Subcutaneous abdominal adipose tissue (tissue), 5 donors: ENCODE measurements around the gene YARS1.
"Not testable (repeated sequence)": the region's sequence is repeated elsewhere in the genome, so short reads cannot be mapped to it uniquely, and the experiment has no call there.

Source experiments
- H3K27ac ChIP-seq: one replicate; pipeline ENCODE4 v1.7.0; 2013; ENCODE audit warnings: low read depth, mild to moderate bottlenecking, inconsistent platforms, low read length, moderate library complexity
- H3K27me3 ChIP-seq, 5 donors: one replicate each; pipeline ENCODE4 v1.7.0; 2013; ENCODE audit warnings: low read length in 5 of 5, inconsistent platforms in 1 of 5; ENCODE audit not compliant: control insufficient read depth in 5 of 5, insufficient read depth in 4 of 5
- H3K36me3 ChIP-seq, 5 donors: one replicate each; pipeline ENCODE4 v1.7.0; 2013; ENCODE audit warnings: low read length in 5 of 5; ENCODE audit not compliant: control insufficient read depth in 5 of 5, insufficient read depth in 5 of 5
- H3K4me1 ChIP-seq, 5 donors: one replicate each; pipeline ENCODE4 v1.7.0; 2013; ENCODE audit warnings: low read length in 5 of 5, mild to moderate bottlenecking in 3 of 5, moderate library complexity in 1 of 5; ENCODE audit not compliant: control insufficient read depth in 5 of 5, insufficient read depth in 5 of 5
- H3K4me3 ChIP-seq, 5 donors: one replicate each; pipeline ENCODE4 v1.7.0; 2013; ENCODE audit warnings: low read length in 5 of 5, low read depth in 1 of 5
- H3K9ac ChIP-seq, 5 donors: one replicate each; pipeline ENCODE4 v1.7.0; 2013; ENCODE audit warnings: low read length in 5 of 5, mild to moderate bottlenecking in 4 of 5, moderate library complexity in 3 of 5
- H3K9me3 ChIP-seq, 5 donors: one replicate each; pipeline ENCODE4 v1.7.0; 2013; ENCODE audit warnings: low read length in 5 of 5; ENCODE audit not compliant: control insufficient read depth in 5 of 5
- donor health status: healthy.
- donor health status: healthy.
- donor health status: healthy.
- donor health status: healthy.
- donor health status: healthy.

The YARS1 gene

GRCh38 chr1:32804460-32804859, 12.7 kb downstream of the YARS1 start:
- H3K9ac ChIP-seq, H3K27ac ChIP-seq, H3K4me1 ChIP-seq, H3K9me3 ChIP-seq, H3K27me3 ChIP-seq, H3K4me3 ChIP-seq: not testable (repeated sequence)
- peaks cover 17 to 57% (median 36%) of the 10 kb centered on the region in 5 donors for H3K36me3 ChIP-seq

- no peak overlapping the region for H3K9ac ChIP-seq
- no peak overlapping the region for H3K27ac ChIP-seq
- H3K27me3 ChIP-seq = no peaks in the 10 kb centered on the region
- H3K36me3 ChIP-seq = peaks cover 24 to 47% (median 30%) of the 10 kb centered on the region in 5 donors
- no peaks in the 10 kb centered on the region for H3K4me1 ChIP-seq
- H3K9me3 ChIP-seq = no peaks in the 10 kb centered on the region
- H3K4me3 ChIP-seq = no peak overlapping the region
Observed at GRCh38 chr1:32801096-32801715, 16.0 kb downstream of the YARS1 start.

- Histone ChIP-seq H3K9ac (no peak overlapping the region), H3K27me3 (no peaks in the 10 kb centered on the region), H3K4me1 (no peaks in the 10 kb centered on the region), H3K36me3 (peaks cover 19 to 53% (median 28%) of the 10 kb centered on the region in 5 donors), H3K4me3 (no peak overlapping the region), H3K27ac (no peak overlapping the region), H3K9me3 (no peaks in the 10 kb centered on the region)
Observed at GRCh38 chr1:32798679-32799416, 18.3 kb downstream of the YARS1 start.

DNA sequence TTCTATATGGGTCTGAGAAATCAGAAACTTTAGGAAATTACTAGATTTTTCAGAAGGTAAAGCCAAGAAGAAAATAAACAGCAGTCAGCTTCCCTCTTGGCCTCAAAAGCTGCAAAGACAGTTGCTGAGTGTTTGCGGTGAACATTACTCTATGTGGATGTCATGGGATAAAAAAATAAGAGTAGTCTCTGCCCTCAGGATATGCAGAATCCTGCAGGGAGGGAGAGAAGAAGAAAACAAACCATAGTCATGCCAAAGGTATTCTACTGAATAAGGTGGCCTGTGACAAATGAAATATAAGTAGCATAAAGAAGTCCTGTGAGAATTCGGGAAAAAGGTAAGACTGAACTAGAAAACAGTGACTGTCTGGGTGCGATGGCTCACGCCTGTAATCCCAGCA, 19.0 kb downstream of the YARS1 start:
- Histone ChIP-seq H3K4me3 (no peak overlapping the region), H3K36me3 (peaks cover 17 to 54% (median 29%) of the 10 kb centered on the region in 5 donors), H3K9me3 (no peaks in the 10 kb centered on the region), H3K4me1 (no peaks in the 10 kb centered on the region), H3K27ac (no peak overlapping the region), H3K9ac (no peak overlapping the region), H3K27me3 (no peaks in the 10 kb centered on the region)

DNA sequence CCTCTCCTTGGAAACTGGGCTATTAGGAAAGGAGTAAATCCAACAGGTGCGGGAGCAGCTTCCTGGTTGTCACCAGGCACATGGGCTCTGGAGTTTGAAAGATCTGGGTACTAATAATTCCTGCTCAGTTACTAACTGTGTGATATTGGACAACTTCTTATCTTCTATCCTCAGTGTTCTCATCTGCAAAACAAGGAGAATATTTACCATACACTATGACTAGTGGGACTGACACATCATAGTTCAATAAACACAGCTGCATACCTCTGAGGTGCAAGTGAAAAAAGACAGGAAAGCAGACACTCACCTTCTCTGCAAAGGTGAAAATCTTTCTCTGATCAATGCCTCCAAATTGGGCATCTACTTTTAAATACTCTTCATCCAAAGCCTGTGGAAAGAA, 19.7 kb downstream of the YARS1 start:
- Histone ChIP-seq H3K9me3 (no peaks in the 10 kb centered on the region), H3K36me3 (peaks cover 14 to 51% (median 31%) of the 10 kb centered on the region in 5 donors), H3K27me3 (no peaks in the 10 kb centered on the region), H3K4me1 (no peaks in the 10 kb centered on the region), H3K4me3 (no peak overlapping the region), H3K27ac (no peak overlapping the region), H3K9ac (no peak overlapping the region)

- peaks cover 17 to 54% (median 36%) of the 10 kb centered on the region in 5 donors for H3K36me3 ChIP-seq
- not testable (repeated sequence) for H3K4me1 ChIP-seq
Observed at GRCh38 chr1:32795763-32796162, 21.4 kb downstream of the YARS1 start.

GRCh38 chr1:32791881-32792280, 25.3 kb downstream of the YARS1 start:
- H3K36me3 ChIP-seq = peaks cover 6 to 59% (median 24%) of the 10 kb centered on the region in 5 donors
- H3K27ac ChIP-seq = no peak overlapping the region
- peaks cover 0 to under 1% (median 0%) of the 10 kb centered on the region in 5 donors for H3K4me1 ChIP-seq

More at GRCh38 chr1:32795763-32796162, 21.4 kb downstream of the YARS1 start:
- not testable (repeated sequence) for H3K4me3 ChIP-seq, H3K9ac ChIP-seq, H3K27me3 ChIP-seq, H3K9me3 ChIP-seq, H3K27ac ChIP-seq

GRCh38 chr1:32789356-32789755, 27.8 kb downstream of the YARS1 start:
- H3K9ac ChIP-seq, H3K4me3 ChIP-seq, H3K4me1 ChIP-seq, H3K27ac ChIP-seq, H3K9me3 ChIP-seq, H3K27me3 ChIP-seq: not testable (repeated sequence)
- H3K36me3 ChIP-seq = peaks cover 21 to 65% (median 35%) of the 10 kb centered on the region in 5 donors

More at GRCh38 chr1:32791881-32792280, 25.3 kb downstream of the YARS1 start:
- no peak overlapping the region for H3K4me3 ChIP-seq
- no peaks in the 10 kb centered on the region for H3K27me3 ChIP-seq
- no peaks in the 10 kb centered on the region for H3K9me3 ChIP-seq
- no peak overlapping the region for H3K9ac ChIP-seq

- Histone ChIP-seq H3K36me3 (peaks cover 27 to 70% (median 47%) of the 10 kb centered on the region in 5 donors), H3K9ac (no peak overlapping the region)
Observed at GRCh38 chr1:32786856-32787255, 30.3 kb downstream of the YARS1 start.

GRCh38 chr1:32784817-32785216, 32.3 kb downstream of the YARS1 start:
- peaks cover 24 to 77% (median 58%) of the 10 kb centered on the region in 5 donors for H3K36me3 ChIP-seq

More at GRCh38 chr1:32786856-32787255, 30.3 kb downstream of the YARS1 start:
- peaks cover 0 to 3% (median 0%) of the 10 kb centered on the region in 5 donors for H3K4me1 ChIP-seq
- H3K27ac ChIP-seq = no peak overlapping the region
- no peaks in the 10 kb centered on the region for H3K9me3 ChIP-seq
- H3K4me3 ChIP-seq = no peak overlapping the region
- no peaks in the 10 kb centered on the region for H3K27me3 ChIP-seq

More at GRCh38 chr1:32784817-32785216, 32.3 kb downstream of the YARS1 start:
- Histone ChIP-seq H3K9me3 (no peaks in the 10 kb centered on the region), H3K4me3 (no peak overlapping the region), H3K9ac (no peak overlapping the region), H3K27me3 (no peaks in the 10 kb centered on the region), H3K27ac (no peak overlapping the region), H3K4me1 (peaks cover 0 to 3% (median 0%) of the 10 kb centered on the region in 5 donors)
